ENCODE results near the gene TCF4.

Gene TCF4

DNA sequence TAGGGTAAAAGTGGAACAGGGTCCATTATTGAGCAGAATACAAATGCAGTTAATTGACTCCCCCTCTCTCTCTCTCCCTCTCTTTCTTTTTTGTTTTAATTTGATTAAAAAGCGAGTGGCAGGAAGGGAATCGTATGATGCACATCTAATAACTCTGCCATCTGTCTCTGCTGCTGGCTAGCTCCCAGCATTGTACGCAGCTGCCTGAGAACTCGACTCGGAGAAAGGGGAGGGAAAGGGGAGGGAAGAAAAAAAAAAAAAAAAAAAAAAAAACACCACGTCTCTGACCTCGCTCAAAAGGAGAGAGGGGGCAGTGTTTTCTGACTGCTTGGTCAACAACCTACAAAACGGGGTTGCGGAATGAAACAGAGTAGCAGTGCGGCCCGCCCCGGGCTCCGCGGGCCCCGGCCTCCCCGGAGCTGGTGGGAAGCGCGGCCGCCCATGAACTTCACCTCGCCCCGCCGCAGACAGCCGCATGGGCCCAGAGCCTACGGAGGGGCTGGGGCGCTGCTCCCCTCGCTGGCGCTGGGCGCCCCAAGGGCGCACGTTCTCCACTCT, 265.7 kb downstream of the TCF4 start:
- H3K27me3 Mint-ChIP-seq, result no peaks in the 10 kb centered on the region
- intact Hi-C loops (cut with micrococcal nuclease), result loop anchor here (2.0 kb wide), 1 partner anchor 267 kb away; the partner anchor contains the start of gene TCF4
- H3K4me3 Mint-ChIP-seq, result peak overlapping the region; percentile 94
- H3K4me1 Mint-ChIP-seq (ENCODE audit: low read depth), result peaks cover 23% of the 10 kb centered on the region
- H3K9me3 Mint-ChIP-seq, result no peaks in the 10 kb centered on the region
- peak overlapping the region; percentile 83 for H3K27ac Mint-ChIP-seq
- peaks cover 23% of the 10 kb centered on the region for H3K36me3 Mint-ChIP-seq (ENCODE audit: low read depth)

DNA sequence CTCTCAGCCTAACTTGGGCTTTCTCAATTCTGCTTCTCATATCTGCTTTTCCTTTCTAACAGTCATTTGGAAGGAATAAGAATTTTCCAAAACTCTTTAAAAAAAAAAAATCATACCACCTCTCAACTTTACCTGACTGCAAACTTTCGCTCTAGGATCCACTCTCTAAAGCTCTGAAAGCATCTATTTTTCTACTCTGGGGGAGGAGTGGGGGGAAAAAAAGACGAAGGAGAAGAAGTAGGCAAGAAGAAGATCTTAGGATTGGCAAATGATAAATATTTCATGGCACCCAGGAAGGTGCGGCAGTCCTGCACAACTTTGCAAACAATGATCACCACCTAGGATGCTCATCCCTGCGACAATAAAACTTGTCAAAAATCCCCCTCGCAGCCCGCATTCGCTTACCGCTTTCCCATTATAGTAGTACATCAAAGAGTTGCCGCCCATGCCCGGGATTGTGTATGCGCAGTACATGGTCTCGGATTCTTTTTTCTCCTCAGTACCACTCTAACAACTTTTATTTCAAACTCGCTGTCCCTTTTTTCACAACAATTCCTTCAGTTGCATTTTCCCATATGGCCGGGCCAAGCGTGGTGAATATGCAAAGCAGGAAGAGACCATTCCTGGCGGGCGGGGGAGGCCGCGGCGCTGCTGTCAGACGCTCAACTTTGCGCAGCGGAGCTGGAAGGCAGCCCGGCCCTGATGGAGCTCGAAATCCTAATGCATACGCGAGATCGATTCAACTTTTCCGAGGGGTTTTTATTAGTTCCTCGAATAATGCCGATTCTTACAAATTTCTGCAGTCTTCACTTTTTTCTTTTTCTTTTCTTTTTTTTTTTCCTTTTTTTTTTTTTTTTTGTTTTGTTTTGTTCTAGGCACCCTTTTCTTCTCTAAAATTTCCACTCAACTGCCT, 266.5 kb downstream of the TCF4 start:
- H3K27me3 Mint-ChIP-seq, result no peaks in the 10 kb centered on the region
- H3K4me3 Mint-ChIP-seq, result peak overlapping the region; percentile 94
- peak overlapping the region; percentile 83 for H3K27ac Mint-ChIP-seq
- peaks cover 23% of the 10 kb centered on the region for H3K36me3 Mint-ChIP-seq (ENCODE audit: low read depth)
- H3K4me1 Mint-ChIP-seq (ENCODE audit: low read depth), result peaks cover 26% of the 10 kb centered on the region
- intact Hi-C loops (cut with micrococcal nuclease), result loop anchor here (1.0 to 2.0 kb wide), 2 partner anchors 55 to 267 kb away; partner anchors contain the start of gene TCF4
- no peaks in the 10 kb centered on the region for H3K9me3 Mint-ChIP-seq

DNA sequence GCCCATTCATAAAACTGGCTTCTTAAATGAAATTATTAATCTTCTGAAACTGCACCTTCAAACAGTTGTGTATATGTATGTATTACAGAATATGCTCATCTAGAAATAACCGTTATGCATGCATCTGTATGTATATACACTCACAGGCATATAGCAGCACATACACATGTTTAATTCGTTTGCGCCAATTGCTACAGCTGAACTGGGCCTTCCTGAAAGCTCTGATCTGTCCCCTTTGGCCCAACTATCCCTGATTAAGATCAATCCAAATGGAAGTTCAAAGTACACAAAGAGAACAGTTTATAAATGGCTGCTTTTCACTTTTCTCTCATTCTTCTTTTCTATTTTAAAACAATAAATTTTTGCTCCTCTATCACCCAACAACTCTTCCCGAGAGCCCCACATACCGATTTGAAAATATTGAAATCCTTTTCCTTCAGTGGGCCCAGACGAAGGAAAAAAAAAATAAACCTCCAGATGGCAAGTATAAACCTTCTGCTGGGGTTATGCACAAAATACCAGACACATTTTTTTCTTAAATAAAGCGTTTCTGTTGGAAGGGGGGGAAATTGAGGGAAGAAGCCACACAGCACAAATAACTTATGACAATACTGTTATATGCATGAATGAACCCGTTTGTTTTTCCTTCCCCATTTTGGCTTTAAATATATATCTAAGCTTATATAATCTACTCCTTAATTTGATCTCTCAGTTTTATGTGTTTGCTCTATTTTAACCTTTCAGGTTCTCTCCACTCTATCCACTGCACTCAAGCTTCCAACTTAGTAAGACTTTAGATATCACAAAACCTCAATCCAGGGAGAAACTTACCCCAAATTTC, 267.3 kb downstream of the TCF4 start:
- Mint-ChIP-seq H3K27me3 (no peaks in the 10 kb centered on the region), H3K4me1 (ENCODE audit: low read depth) (peaks cover 30% of the 10 kb centered on the region), H3K36me3 (ENCODE audit: low read depth) (peaks cover 23% of the 10 kb centered on the region), H3K9me3 (no peaks in the 10 kb centered on the region), H3K4me3 (peak overlapping the region; percentile 94), H3K27ac (peak overlapping the region; percentile 83)
- intact Hi-C loops (cut with micrococcal nuclease), result loop anchor here (1.0 kb wide), 1 partner anchor 54 kb away; no protein-coding TSS in a partner anchor

DNA sequence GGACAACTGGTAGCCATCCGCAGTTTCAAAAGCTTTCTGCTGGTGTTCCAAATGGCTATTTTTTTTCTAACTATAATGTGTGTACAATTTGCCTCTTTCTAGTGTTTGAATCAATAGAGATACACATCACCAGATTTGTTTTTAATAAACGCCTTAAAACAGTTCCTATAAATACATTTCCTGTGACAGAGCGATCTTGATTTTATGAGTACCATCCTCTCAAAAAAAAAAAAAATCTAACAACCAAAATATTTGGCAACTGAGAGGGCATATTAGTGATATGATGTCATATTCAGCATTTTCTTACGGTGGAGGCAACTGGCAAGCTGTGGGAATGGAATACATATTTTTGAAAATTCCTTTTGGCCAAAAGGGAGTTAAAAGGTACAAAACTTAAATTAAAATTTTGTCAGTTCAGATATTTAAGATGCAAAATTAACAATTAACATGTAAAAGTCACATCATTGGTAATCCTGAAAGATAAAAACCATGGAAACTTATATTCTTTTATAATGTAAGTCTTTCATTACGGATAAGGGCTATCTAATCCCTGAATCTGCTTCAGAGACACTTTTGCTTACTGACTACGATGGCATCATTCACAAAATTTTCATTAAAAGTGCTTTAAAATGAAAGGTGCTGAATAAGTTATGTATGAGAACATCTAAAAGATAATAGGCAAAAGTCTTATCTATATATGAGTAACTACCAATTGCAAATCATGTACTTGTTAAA, 268.4 kb downstream of the TCF4 start:
- Mint-ChIP-seq H3K9me3 (no peaks in the 10 kb centered on the region), H3K27me3 (no peaks in the 10 kb centered on the region), H3K36me3 (ENCODE audit: low read depth) (peaks cover 23% of the 10 kb centered on the region), H3K4me3 (peak overlapping the region; percentile 57), H3K27ac (no peak overlapping the region), H3K4me1 (ENCODE audit: low read depth) (peaks cover 30% of the 10 kb centered on the region)
- intact Hi-C loops (cut with micrococcal nuclease), result no loop called here

DNA sequence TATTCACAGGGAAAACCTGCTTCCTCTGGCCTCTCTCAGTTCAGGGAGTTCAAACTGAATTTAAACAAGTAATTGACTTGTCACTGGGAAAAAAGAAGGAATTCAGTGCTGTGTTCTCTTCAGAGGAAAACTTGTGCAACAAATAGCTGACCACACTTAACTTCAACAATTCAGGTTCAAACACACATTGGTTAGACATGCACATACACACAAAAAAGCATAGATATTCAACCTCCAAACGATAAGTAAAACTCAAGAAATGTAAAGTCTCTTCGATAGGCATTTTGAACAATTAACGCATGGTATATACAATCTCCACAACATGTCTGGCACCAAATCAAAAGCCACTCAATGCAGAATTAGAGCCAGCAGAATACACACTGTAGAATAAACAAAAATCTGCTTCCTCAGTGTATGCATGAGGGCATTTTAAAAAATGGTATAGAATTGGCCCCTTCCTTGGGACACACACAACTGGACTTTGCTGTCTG, 269.0 kb downstream of the TCF4 start:
- Mint-ChIP-seq H3K36me3 (ENCODE audit: low read depth) (peaks cover 23% of the 10 kb centered on the region), H3K27ac (peak overlapping the region; percentile 25), H3K27me3 (no peaks in the 10 kb centered on the region)

DNA sequence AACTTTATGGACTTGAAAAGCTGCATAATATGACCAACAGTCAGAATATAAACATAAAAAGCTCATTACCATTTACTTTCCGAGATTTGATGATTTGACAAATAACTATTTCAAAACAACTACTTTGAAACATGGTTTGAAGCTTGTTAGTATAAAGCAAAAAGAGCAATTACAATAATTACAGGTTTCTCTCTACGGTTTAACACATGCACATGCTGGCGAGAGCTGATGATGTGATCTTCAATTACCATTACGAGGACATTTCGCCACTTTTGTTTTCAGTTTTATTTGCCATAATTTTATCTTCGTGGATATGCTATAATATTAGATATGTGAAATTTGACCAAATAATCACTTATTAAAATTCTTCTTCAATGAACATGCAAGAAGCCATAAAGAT, 270.1 kb downstream of the TCF4 start:
- Mint-ChIP-seq H3K9me3 (no peaks in the 10 kb centered on the region), H3K36me3 (ENCODE audit: low read depth) (peaks cover 23% of the 10 kb centered on the region), H3K4me3 (no peak overlapping the region), H3K27me3 (no peaks in the 10 kb centered on the region), H3K4me1 (ENCODE audit: low read depth) (peaks cover 23% of the 10 kb centered on the region), H3K27ac (no peak overlapping the region)
- intact Hi-C loops (cut with micrococcal nuclease), result no loop called here

More for the DNA sequence above, 269.0 kb downstream of the TCF4 start:
- intact Hi-C loops (cut with micrococcal nuclease), result no loop called here
- Mint-ChIP-seq H3K9me3 (no peaks in the 10 kb centered on the region), H3K4me3 (peak overlapping the region; percentile 57), H3K4me1 (ENCODE audit: low read depth) (peaks cover 30% of the 10 kb centered on the region)

DNA sequence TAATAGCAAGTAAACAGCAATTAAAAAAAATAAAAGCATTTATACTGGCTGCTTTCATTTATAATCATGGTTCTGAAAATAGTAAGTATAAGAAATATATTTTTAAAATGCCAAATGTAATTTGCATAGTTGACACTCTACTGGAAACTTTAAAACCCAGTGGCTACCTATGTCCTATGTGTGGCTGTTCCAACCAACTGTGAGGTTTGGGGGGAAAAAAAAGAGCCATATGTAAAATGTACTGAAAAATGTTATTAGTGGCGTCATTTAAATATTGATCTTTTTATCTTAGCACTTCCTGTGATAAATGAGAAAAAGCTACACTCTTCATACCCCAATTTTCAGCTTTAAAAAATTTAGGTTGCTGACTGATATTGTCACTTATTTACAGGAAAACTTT, 270.7 kb downstream of the TCF4 start:
- Mint-ChIP-seq H3K9me3 (no peaks in the 10 kb centered on the region), H3K4me1 (ENCODE audit: low read depth) (peaks cover 23% of the 10 kb centered on the region), H3K36me3 (ENCODE audit: low read depth) (peaks cover 23% of the 10 kb centered on the region), H3K27me3 (no peaks in the 10 kb centered on the region), H3K4me3 (no peak overlapping the region), H3K27ac (no peak overlapping the region)
- intact Hi-C loops (cut with micrococcal nuclease), result no loop called here

DNA sequence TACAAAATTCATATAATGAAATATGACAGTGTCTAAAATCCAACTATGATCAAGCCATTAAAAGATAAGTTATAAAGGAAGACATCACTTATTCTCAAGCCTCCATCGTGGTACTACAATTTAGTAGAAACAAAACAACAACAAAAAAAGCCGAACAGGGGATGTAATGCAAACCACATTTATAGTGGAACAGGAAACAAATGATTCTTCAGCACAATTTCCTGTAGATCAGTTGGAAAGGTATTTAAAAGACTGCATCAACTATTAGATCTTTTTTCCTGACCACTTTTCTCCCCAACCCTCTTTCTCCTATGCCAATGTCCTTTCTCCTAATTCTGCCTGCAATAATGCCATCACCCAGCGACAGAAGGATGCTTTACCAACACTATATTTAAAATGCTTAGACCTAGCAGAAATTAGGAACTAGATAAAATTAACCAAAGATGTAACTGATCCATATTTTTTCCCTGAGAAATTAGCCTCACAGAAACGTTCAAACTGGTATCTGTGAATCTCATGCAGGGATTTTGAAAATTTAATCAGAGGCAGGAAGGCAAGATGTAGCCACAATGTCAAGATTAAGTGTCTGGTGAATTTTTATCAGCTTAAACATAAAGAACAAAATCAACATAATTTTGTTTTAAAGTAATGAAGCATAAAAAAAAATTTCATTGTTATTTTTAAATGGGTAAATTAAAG, 271.4 kb downstream of the TCF4 start:
- intact Hi-C loops (cut with micrococcal nuclease), result no loop called here
- Mint-ChIP-seq H3K9me3 (no peaks in the 10 kb centered on the region), H3K36me3 (ENCODE audit: low read depth) (peaks cover 21% of the 10 kb centered on the region), H3K4me1 (ENCODE audit: low read depth) (peaks cover 23% of the 10 kb centered on the region), H3K27me3 (no peaks in the 10 kb centered on the region), H3K27ac (no peak overlapping the region), H3K4me3 (no peak overlapping the region)

DNA sequence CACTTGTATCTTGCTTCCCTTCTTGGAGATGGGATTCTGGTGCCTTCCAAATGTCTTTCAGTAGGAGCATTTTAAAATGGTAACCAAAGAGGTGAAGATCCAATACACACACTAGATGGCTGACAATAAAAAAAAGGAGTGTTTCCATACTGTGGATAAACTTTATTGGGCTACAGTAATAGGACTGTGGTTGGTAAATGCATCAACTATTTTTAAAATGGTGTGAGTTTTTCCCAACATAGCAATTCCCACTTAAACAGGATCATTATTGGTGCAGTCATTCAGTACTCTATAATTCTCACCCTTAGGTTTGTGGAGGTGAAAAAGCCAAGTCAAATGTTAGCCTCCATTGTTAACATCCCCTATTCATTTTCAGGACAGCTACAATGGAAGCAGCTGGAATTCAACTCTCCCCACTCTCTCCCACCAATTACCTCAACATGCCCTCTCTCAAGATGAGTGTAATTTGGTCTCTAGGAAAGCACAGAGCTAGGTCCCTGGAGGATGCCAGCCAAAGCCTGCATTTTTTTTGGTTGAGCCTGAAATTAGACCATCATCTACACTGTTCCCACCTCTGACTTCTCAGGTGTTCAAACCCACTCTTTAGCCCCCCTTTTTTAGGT, 273.3 kb downstream of the TCF4 start:
- Mint-ChIP-seq H3K4me1 (ENCODE audit: low read depth) (peaks cover 31% of the 10 kb centered on the region), H3K36me3 (ENCODE audit: low read depth) (peaks cover 20% of the 10 kb centered on the region), H3K27me3 (no peaks in the 10 kb centered on the region), H3K9me3 (no peaks in the 10 kb centered on the region), H3K27ac (no peak overlapping the region), H3K4me3 (no peak overlapping the region)
- intact Hi-C loops (cut with micrococcal nuclease), result no loop called here

DNA sequence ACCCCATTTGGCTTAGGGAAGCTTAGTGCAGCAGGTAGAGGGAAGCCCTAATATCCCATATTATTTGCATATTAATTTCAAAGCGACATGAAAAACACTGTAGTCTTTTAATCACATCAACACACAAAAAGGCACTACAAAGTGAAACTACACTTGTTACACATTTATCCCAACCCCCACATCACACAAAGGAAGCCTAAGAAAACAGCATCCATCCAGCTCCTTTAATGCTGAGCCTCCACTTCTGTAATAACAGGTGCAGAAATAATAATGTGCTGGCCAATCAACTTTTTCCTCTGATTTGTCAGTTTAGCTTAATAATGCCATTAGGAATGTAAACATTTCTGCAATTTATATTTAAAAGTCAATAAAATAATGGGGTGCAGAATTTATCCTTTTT, 274.0 kb downstream of the TCF4 start:
- peaks cover 28% of the 10 kb centered on the region for H3K4me1 Mint-ChIP-seq (ENCODE audit: low read depth)
- peaks cover 19% of the 10 kb centered on the region for H3K36me3 Mint-ChIP-seq (ENCODE audit: low read depth)
- intact Hi-C loops (cut with micrococcal nuclease), result no loop called here
- H3K9me3 Mint-ChIP-seq, result no peaks in the 10 kb centered on the region
- H3K27ac Mint-ChIP-seq, result no peak overlapping the region
- no peak overlapping the region for H3K4me3 Mint-ChIP-seq
- no peaks in the 10 kb centered on the region for H3K27me3 Mint-ChIP-seq

DNA sequence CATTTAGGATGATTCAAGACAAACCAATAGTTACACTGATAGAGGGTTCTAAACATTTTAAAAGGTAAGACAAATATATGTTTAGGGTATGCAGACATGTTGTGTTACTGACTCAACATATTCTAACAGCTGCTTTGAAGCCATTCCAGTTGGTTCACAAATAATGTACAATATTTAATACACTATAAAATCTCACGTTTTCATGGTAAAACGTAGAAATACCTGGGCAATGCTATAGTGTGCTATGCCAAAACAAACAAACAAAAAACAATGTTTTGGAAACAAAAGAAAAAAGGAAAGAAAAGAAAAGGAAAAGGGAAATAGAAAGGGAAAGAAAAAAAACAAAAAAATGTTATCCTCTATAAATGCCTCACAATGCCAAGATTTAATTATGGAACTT, 277.1 kb downstream of the TCF4 start:
- peaks cover 13% of the 10 kb centered on the region for H3K36me3 Mint-ChIP-seq (ENCODE audit: low read depth)
- intact Hi-C loops (cut with micrococcal nuclease), result no loop called here
- H3K27ac Mint-ChIP-seq, result no peak overlapping the region
- no peaks in the 10 kb centered on the region for H3K27me3 Mint-ChIP-seq
- peaks cover 15% of the 10 kb centered on the region for H3K4me1 Mint-ChIP-seq (ENCODE audit: low read depth)
- no peaks in the 10 kb centered on the region for H3K9me3 Mint-ChIP-seq
- no peak overlapping the region for H3K4me3 Mint-ChIP-seq

DNA sequence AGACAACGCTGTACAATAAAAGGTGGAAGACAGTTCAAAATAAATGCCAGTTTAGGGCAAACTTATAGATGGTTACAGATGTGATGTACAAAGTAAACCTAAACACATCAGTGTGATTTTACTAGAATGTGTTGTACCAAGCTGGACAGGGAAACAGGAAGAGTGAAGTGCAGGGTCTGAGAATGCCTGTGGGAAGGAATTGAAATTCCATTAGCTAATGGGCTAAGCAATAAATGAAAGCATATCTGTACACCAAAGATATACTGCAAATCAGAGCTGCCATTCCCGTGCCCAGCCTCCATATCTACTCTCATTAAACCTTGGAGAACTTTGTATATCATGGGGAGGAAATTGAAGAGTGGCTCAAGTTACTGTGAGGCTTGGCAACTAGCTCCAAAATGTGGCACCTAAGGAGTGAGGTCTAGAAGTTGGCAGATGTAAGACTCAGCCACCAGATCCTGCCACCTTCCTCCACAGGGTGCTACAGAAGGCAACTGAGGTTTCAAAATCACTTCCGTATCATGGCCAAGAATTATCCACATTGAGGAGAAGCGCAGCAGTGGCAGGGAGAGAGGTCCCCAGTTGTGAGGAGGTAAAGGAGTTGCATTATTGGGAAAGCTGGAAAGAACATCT, 277.8 kb downstream of the TCF4 start:
- Mint-ChIP-seq H3K9me3 (no peaks in the 10 kb centered on the region), H3K4me1 (ENCODE audit: low read depth) (peaks cover 15% of the 10 kb centered on the region), H3K36me3 (ENCODE audit: low read depth) (peaks cover 13% of the 10 kb centered on the region), H3K27me3 (no peaks in the 10 kb centered on the region), H3K4me3 (no peak overlapping the region), H3K27ac (no peak overlapping the region)
- intact Hi-C loops (cut with micrococcal nuclease), result no loop called here

Data from dendritic cell treated with granulocyte-macrophage colony-stimulating factor and Interleukin-4, amounts not matched to agents 40 ng/mL and 50 ng/mL, for 4 days (primary cell).